Neural cell (in vitro differentiated cells): ENCODE measurements around the gene SERPINB12. TPM values are rescaled to one million over a fixed set of nuclear protein-coding genes. Genes with fewer than 3 reads are reported as not detected.

ENCODE experiments used
- H2AFZ ChIP-seq: fragments of 200-600, 300-800 bp; sonication (generic), shearing (Covaris generic); 2 replicates; pipeline ENCODE4 v1.6.0; 2014; ENCODE audit warnings: low read depth, mild to moderate bottlenecking, antibody characterized with exemption, low read length, moderate library complexity
- H3F3A ChIP-seq: fragments of 200-600 bp; shearing (Covaris generic); 2 replicates; pipeline ENCODE4 v1.6.1; 2016; ENCODE audit warnings: mild to moderate bottlenecking, moderate library complexity, mixed read lengths, antibody characterized with exemption, low read length; ENCODE audit not compliant: insufficient read depth, poor library complexity, severe bottlenecking
- H3K27ac ChIP-seq: fragments of 200-600, 300-800 bp; sonication (generic), shearing (Covaris generic); 2 replicates; pipeline ENCODE4 v1.5.1; 2014; ENCODE audit warnings: mild to moderate bottlenecking, low read length, moderate library complexity
- H3K27me3 ChIP-seq: fragments of 300-800, 200-600 bp; sonication (generic), shearing (Covaris generic); 2 replicates; pipeline ENCODE4 v1.6.0; 2014; ENCODE audit warnings: mild to moderate bottlenecking, low read depth, low read length, moderate library complexity; ENCODE audit not compliant: insufficient read depth
- H3K36me3 ChIP-seq: fragments of 300-800, 200-600 bp; sonication (generic), shearing (Covaris generic); 2 replicates; pipeline ENCODE4 v1.5.1; 2014; ENCODE audit warnings: mild to moderate bottlenecking, antibody characterized with exemption, low read length, moderate library complexity; ENCODE audit not compliant: insufficient read depth
- H3K4me2 ChIP-seq: fragments of 300-800, 200-600 bp; sonication (generic), shearing (Covaris generic); 2 replicates; pipeline ENCODE4 v1.6.0; 2014; ENCODE audit warnings: mild to moderate bottlenecking, low read length
- H3K4me3 ChIP-seq: fragments of 300-800, 200-600 bp; sonication (generic), shearing (Covaris generic); 2 replicates; pipeline ENCODE4 v1.5.1; 2014; ENCODE audit warnings: mild to moderate bottlenecking, low read length, moderate library complexity
- H3K79me2 ChIP-seq: fragments of 200-600 bp; shearing (Covaris generic); replicated peaks from 2 replicates; pipeline ENCODE4 v1.6.0; 2014; ENCODE audit warnings: mild to moderate bottlenecking, low read length, moderate library complexity; ENCODE audit not compliant: insufficient read depth
- H3K9ac ChIP-seq: fragments of 300-800, 200-600 bp; sonication (generic), shearing (Covaris generic); 2 replicates; pipeline ENCODE4 v1.6.1; 2016; ENCODE audit warnings: mild to moderate bottlenecking, low read length, mixed read lengths
- H3K9me2 ChIP-seq: fragments of 200-600 bp; shearing (Covaris generic); 2 replicates; pipeline ENCODE4 v1.6.1; 2016; ENCODE audit warnings: mild to moderate bottlenecking, low read length, mixed read lengths; ENCODE audit not compliant: insufficient read depth
- H3K9me3 ChIP-seq: fragments of 200-600, 300-800 bp; sonication (generic), shearing (Covaris generic); 2 replicates; pipeline ENCODE4 v1.6.1; 2016; ENCODE audit warnings: mild to moderate bottlenecking, mixed run types, low read length, moderate library complexity, mixed read lengths
- H4K20me1 ChIP-seq: fragments of 200-600 bp; shearing (Covaris generic); 2 replicates; pipeline ENCODE4 v1.6.1; 2016; ENCODE audit warnings: mild to moderate bottlenecking, mixed run types; ENCODE audit not compliant: insufficient read depth
- EP300 ChIP-seq: fragments of 450-650 bp; conservative IDR thresholded peaks from 2 replicates; pipeline ENCODE4 v1.6.1; 2014; ENCODE audit warnings: antibody characterized with exemption, mild to moderate bottlenecking, moderate library complexity; ENCODE audit not compliant: poor library complexity, severe bottlenecking
- EZH2 ChIP-seq: fragments of 200-600, 300-800 bp; shearing (Covaris generic), sonication (generic); IDR thresholded peaks from 2 replicates; pipeline ENCODE4 v1.6.1; 2014; ENCODE audit warnings: antibody characterized with exemption, low read length, borderline replicate concordance, mild to moderate bottlenecking; ENCODE audit not compliant: insufficient read depth, poor library complexity, severe bottlenecking
- MXI1 ChIP-seq: fragments of 450-650 bp; conservative IDR thresholded peaks from 2 replicates; pipeline ENCODE4 v1.6.1; 2014; ENCODE audit warnings: antibody characterized with exemption, mild to moderate bottlenecking; ENCODE audit not compliant: poor library complexity, severe bottlenecking
- POLR2AphosphoS5 ChIP-seq: IDR thresholded peaks from 2 replicates; pipeline ENCODE4 v1.6.1; 2012
- RAD21 ChIP-seq: fragments of 450-650 bp; conservative IDR thresholded peaks from 2 replicates; pipeline ENCODE4 v1.6.1; 2014; ENCODE audit warnings: antibody characterized with exemption, mild to moderate bottlenecking, moderate library complexity
- SMC3 ChIP-seq: fragments of 450-650 bp; conservative IDR thresholded peaks from 2 replicates; pipeline ENCODE4 v1.6.1; 2014; ENCODE audit warnings: antibody characterized with exemption, mild to moderate bottlenecking, moderate library complexity; ENCODE audit not compliant: poor library complexity
- TAF1 ChIP-seq: IDR thresholded peaks from 2 replicates; pipeline ENCODE4 v1.6.1; 2012; ENCODE audit warnings: low read depth
- polyA plus RNA-seq: library from polyadenylated mRNA; depleted of rRNA; stranded (reverse); fragments of >200 nt; gene quantifications from 2 replicates; pipeline ENCODE4 v1.2.3, GENCODE V29; 2014
- TF ChIP-seq, protein P1 (sequence below): fragments of 450-650 bp; IDR thresholded peaks from 2 replicates; pipeline ENCODE4 v1.5.1; 2014; ENCODE audit warnings: antibody characterized with exemption, mild to moderate bottlenecking, moderate library complexity; ENCODE audit not compliant: poor library complexity, severe bottlenecking
- TF ChIP-seq, protein P2 (sequence below): IDR thresholded peaks from 2 replicates; pipeline ENCODE4 v1.6.1; 2012; ENCODE audit warnings: borderline replicate concordance

The SERPINB12 gene
- polyA plus RNA-seq, 1 donor from 2014 or later = not detected

DNA sequence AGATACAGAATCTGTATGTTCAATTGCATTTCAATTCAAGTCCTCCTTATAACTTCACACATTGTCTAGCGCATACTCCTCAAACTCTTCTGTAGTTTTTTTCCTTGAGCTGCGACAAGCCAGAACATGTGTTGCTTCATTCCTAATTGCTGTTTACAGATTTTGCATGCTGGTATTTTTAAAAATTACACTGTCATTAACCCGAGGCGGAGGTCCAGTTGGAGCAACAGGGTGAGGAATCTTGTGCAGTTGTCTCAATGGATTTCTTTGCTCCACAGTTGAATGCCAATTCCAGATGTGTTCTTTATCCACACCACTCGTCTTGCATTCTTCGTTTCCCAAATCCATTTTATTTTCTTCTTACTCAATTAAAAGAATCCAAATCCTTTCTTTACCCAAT, 28.6 kb downstream of the SERPINB12 start:
- no peak overlapping the region for H3K27ac ChIP-seq
- no peaks in the 10 kb centered on the region for H3K9me2 ChIP-seq
- H3K4me3 ChIP-seq = no peak overlapping the region
- no peaks in the 10 kb centered on the region for H3K27me3 ChIP-seq
- no peak overlapping the region for H2AFZ ChIP-seq
- H3K9ac ChIP-seq = no peak overlapping the region
- no peak overlapping the region for H3K4me2 ChIP-seq
- H3K36me3 ChIP-seq = no peaks in the 10 kb centered on the region
- H3K9me3 ChIP-seq = no peaks in the 10 kb centered on the region
- H3K79me2 ChIP-seq = no peaks in the 10 kb centered on the region
- H3F3A ChIP-seq = no peaks in the 10 kb centered on the region
- H4K20me1 ChIP-seq = no peaks in the 10 kb centered on the region
- TF ChIP-seq MXI1 (no peak), EZH2 (no peak), RAD21 (no peak), TAF1 (no peak), SMC3 (no peak), EP300 (no peak), POLR2AphosphoS5 (no peak)
- TF ChIP-seq, protein P1, sequence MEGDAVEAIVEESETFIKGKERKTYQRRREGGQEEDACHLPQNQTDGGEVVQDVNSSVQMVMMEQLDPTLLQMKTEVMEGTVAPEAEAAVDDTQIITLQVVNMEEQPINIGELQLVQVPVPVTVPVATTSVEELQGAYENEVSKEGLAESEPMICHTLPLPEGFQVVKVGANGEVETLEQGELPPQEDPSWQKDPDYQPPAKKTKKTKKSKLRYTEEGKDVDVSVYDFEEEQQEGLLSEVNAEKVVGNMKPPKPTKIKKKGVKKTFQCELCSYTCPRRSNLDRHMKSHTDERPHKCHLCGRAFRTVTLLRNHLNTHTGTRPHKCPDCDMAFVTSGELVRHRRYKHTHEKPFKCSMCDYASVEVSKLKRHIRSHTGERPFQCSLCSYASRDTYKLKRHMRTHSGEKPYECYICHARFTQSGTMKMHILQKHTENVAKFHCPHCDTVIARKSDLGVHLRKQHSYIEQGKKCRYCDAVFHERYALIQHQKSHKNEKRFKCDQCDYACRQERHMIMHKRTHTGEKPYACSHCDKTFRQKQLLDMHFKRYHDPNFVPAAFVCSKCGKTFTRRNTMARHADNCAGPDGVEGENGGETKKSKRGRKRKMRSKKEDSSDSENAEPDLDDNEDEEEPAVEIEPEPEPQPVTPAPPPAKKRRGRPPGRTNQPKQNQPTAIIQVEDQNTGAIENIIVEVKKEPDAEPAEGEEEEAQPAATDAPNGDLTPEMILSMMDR = no peak
- TF ChIP-seq, protein P2, sequence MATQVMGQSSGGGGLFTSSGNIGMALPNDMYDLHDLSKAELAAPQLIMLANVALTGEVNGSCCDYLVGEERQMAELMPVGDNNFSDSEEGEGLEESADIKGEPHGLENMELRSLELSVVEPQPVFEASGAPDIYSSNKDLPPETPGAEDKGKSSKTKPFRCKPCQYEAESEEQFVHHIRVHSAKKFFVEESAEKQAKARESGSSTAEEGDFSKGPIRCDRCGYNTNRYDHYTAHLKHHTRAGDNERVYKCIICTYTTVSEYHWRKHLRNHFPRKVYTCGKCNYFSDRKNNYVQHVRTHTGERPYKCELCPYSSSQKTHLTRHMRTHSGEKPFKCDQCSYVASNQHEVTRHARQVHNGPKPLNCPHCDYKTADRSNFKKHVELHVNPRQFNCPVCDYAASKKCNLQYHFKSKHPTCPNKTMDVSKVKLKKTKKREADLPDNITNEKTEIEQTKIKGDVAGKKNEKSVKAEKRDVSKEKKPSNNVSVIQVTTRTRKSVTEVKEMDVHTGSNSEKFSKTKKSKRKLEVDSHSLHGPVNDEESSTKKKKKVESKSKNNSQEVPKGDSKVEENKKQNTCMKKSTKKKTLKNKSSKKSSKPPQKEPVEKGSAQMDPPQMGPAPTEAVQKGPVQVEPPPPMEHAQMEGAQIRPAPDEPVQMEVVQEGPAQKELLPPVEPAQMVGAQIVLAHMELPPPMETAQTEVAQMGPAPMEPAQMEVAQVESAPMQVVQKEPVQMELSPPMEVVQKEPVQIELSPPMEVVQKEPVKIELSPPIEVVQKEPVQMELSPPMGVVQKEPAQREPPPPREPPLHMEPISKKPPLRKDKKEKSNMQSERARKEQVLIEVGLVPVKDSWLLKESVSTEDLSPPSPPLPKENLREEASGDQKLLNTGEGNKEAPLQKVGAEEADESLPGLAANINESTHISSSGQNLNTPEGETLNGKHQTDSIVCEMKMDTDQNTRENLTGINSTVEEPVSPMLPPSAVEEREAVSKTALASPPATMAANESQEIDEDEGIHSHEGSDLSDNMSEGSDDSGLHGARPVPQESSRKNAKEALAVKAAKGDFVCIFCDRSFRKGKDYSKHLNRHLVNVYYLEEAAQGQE = no peak

DNA sequence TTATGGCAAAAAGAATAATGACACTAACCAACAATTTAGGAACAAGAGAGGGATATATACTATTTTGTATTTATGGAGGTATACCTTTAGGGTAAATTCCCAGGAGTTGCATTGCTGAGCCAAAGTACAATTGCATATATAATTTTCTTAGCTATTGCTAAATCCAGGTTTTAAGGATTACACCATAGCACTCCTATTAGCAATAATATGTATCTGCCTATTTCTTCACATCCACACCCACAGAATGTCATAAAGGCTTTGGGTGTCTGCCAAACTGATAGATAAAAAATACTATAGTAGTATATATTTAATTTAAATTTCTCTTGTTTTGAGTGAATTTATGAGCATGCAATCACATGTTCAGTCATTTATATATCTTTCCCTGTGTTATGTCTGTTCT, 33.5 kb downstream of the SERPINB12 start:
- Histone ChIP-seq H3K9ac (no peak overlapping the region), H3K36me3 (no peaks in the 10 kb centered on the region), H3K4me2 (no peak overlapping the region), H3F3A (no peaks in the 10 kb centered on the region), H3K9me3 (no peaks in the 10 kb centered on the region), H3K9me2 (no peaks in the 10 kb centered on the region), H3K27me3 (no peaks in the 10 kb centered on the region), H4K20me1 (no peaks in the 10 kb centered on the region), H3K79me2 (no peaks in the 10 kb centered on the region), H2AFZ (no peak overlapping the region), H3K27ac (no peak overlapping the region), H3K4me3 (no peak overlapping the region)
- TF ChIP-seq, protein P2 = no peak
- no peak for TF ChIP-seq POLR2AphosphoS5
- no peak for TF ChIP-seq RAD21
- TF ChIP-seq, protein P1 = no peak
- TF ChIP-seq TAF1 = no peak
- no peak for TF ChIP-seq SMC3
- TF ChIP-seq EZH2 = no peak
- TF ChIP-seq EP300 = no peak
